Peyer's patch (tissue), 4 donors: ENCODE results near the gene PDE8B.

Experiments used
- CTCF ChIP-seq, 6 experiments: fragments of 450-650 bp in 4 of 6; fragments of 200-600 bp in 2 of 6; sonication (generic) in 1 of 6; IDR thresholded peaks; one replicate each; pipeline ENCODE4 v1.5.1; 2017 to 2019; ENCODE audit warnings: antibody characterized with exemption in 6 of 6, mild to moderate bottlenecking in 3 of 6, moderate library complexity in 1 of 6
- POLR2A ChIP-seq, 2 donors: fragments of 450-650 bp; IDR thresholded peaks; one replicate each; pipeline ENCODE4 v1.5.1; 2017; ENCODE audit warnings: antibody characterized with exemption in 2 of 2, mild to moderate bottlenecking in 2 of 2, moderate library complexity in 2 of 2

GRCh38 chr5:77262697-77263096, 52.2 kb downstream of the PDE8B start:
- TF ChIP-seq CTCF (IDR thresholded peaks at IDR 0.05) (no peak), POLR2A (IDR thresholded peaks at IDR 0.05) (no peak)
